Activated CD8-positive, alpha-beta T cell treated with anti-CD3 and anti-CD28 coated beads for 36 hours (primary cell): ENCODE measurements around the gene KRT86. TPM values are rescaled to one million over a fixed set of nuclear protein-coding genes. Genes with fewer than 3 reads are reported as not detected.

Source experiments
- ATAC-seq: fragments of 200-7000 bp; cut with Tn5 transposase; one replicate; pipeline ENCODE4 v1.10.0; 2021; ENCODE audit warnings: mild to moderate bottlenecking, moderate library complexity
- CTCF ChIA-PET: fragments of 350-600 bp; sonication (Branson Sonifier 250); formaldehyde crosslinking; loops from one replicate; lab custom pipeline; 2021; ENCODE audit warnings: antibody characterized with exemption; lab: Charles Lee
- POLR2A ChIA-PET: fragments of 350-600 bp; sonication (Branson Sonifier 250); formaldehyde crosslinking; loops from one replicate; lab custom pipeline; 2021; ENCODE audit warnings: antibody characterized with exemption; lab: Charles Lee
- DNase-seq: peaks from one replicate; pipeline ENCODE4 v3.0.0-alpha.2; 2020
- H3K27ac Mint-ChIP-seq: one replicate; pipeline ENCODE4 v1.8.0; 2021; ENCODE audit warnings: mild to moderate bottlenecking, mixed read lengths
- H3K27me3 Mint-ChIP-seq: one replicate; pipeline ENCODE4 v1.8.0; 2021; ENCODE audit warnings: mixed read lengths
- H3K36me3 Mint-ChIP-seq: one replicate; pipeline ENCODE4 v1.8.0; 2021; ENCODE audit warnings: low read depth, mixed read lengths
- H3K4me1 Mint-ChIP-seq: one replicate; pipeline ENCODE4 v1.8.0; 2021; ENCODE audit warnings: low read depth, mixed read lengths
- H3K4me3 Mint-ChIP-seq: one replicate; pipeline ENCODE4 v1.8.0; 2021; ENCODE audit warnings: mild to moderate bottlenecking, moderate library complexity, mixed read lengths
- H3K9me3 Mint-ChIP-seq: one replicate; pipeline ENCODE4 v1.8.0; 2021; ENCODE audit warnings: mixed read lengths
- intact Hi-C: fragments of 100-400 bp; cut with micrococcal nuclease; formaldehyde crosslinking; loops from one replicate; pipeline ENCODE4 v1.10.0; 2022
- total RNA-seq, 2 experiments: library from RNA; stranded (reverse); gene quantifications; one replicate each; pipeline ENCODE4 v1.2.3, GENCODE V29; 2021
- TF ChIP-seq, protein P1 (sequence below): fragments of 200-600 bp; IDR thresholded peaks from one replicate; pipeline ENCODE4 v1.8.0; 2022; ENCODE audit warnings: antibody characterized with exemption, mild to moderate bottlenecking

KRT86 gene
- total RNA-seq, 2 experiments from 2014 or later = not detected

DNA sequence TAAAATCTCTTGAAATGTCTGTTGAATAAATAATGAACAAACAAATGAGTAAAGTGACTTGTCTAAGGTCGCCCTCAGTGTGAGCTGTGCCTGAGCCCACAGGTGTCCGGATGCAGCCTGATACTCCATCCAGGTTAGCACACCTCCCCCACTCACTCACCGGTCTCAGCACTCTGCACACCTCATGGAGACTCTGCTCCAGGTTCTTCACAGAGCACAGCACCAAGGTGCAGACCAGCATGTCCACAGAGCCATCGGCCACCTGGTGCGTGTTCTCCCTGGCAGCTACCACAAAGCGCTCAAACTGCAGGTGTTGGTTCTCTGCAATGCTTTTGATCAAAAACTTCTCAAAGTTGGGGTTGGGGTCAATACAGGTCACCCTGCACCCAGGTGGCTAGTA lies 45.5 kb upstream of the KRT86 start:
- TF ChIP-seq, protein P1, sequence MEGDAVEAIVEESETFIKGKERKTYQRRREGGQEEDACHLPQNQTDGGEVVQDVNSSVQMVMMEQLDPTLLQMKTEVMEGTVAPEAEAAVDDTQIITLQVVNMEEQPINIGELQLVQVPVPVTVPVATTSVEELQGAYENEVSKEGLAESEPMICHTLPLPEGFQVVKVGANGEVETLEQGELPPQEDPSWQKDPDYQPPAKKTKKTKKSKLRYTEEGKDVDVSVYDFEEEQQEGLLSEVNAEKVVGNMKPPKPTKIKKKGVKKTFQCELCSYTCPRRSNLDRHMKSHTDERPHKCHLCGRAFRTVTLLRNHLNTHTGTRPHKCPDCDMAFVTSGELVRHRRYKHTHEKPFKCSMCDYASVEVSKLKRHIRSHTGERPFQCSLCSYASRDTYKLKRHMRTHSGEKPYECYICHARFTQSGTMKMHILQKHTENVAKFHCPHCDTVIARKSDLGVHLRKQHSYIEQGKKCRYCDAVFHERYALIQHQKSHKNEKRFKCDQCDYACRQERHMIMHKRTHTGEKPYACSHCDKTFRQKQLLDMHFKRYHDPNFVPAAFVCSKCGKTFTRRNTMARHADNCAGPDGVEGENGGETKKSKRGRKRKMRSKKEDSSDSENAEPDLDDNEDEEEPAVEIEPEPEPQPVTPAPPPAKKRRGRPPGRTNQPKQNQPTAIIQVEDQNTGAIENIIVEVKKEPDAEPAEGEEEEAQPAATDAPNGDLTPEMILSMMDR = no peak
- H3K27me3 Mint-ChIP-seq = peaks cover 54% of the 10 kb centered on the region
- intact Hi-C loops = no loop called here
- H3K27ac Mint-ChIP-seq = no peak overlapping the region
- CTCF ChIA-PET = interaction anchor here (0.8 kb wide), 1 partner anchor 99 kb away, joined by 3 read pairs; no protein-coding TSS in a partner anchor
- peaks cover 2% of the 10 kb centered on the region for H3K4me1 Mint-ChIP-seq
- H3K36me3 Mint-ChIP-seq = no peaks in the 10 kb centered on the region
- POLR2A ChIA-PET = no interaction called here
- ATAC-seq (no peak), DNase-seq (no peak)
- H3K9me3 Mint-ChIP-seq = no peaks in the 10 kb centered on the region
- H3K4me3 Mint-ChIP-seq = no peak overlapping the region

DNA sequence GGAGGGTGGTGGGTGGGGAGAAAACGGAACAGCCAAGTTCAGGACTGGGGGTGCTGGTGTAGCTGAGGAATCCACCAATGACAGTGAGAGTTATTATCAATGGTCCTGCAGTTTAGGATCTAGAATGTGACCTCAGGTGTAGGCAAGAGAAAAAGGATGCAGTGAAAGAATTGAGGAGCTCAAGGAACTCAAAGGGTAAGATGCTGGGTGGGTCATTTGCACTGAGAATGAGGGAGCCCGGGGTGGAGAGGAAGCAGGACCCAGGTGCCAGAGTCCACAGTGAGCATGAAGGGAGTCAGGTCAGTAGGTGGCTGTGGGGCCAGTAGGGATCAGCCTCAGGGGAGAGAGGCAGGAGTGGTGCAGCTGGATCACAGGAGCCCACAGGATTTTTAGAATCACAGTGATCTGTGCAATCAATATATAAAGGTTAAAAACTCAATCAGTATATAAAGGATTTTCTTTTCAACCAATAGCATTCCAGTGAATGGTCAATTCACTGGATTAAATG lies 44.6 kb upstream of the KRT86 start:
- Mint-ChIP-seq H3K9me3 (no peaks in the 10 kb centered on the region), H3K27me3 (peaks cover 56% of the 10 kb centered on the region), H3K36me3 (no peaks in the 10 kb centered on the region), H3K27ac (no peak overlapping the region), H3K4me3 (no peak overlapping the region), H3K4me1 (no peaks in the 10 kb centered on the region)
- intact Hi-C loops = no loop called here
- TF ChIP-seq, protein P1 = no peak
- ATAC-seq (no peak), DNase-seq (no peak)
- ChIA-PET POLR2A (no interaction called here), CTCF (no interaction called here)

DNA sequence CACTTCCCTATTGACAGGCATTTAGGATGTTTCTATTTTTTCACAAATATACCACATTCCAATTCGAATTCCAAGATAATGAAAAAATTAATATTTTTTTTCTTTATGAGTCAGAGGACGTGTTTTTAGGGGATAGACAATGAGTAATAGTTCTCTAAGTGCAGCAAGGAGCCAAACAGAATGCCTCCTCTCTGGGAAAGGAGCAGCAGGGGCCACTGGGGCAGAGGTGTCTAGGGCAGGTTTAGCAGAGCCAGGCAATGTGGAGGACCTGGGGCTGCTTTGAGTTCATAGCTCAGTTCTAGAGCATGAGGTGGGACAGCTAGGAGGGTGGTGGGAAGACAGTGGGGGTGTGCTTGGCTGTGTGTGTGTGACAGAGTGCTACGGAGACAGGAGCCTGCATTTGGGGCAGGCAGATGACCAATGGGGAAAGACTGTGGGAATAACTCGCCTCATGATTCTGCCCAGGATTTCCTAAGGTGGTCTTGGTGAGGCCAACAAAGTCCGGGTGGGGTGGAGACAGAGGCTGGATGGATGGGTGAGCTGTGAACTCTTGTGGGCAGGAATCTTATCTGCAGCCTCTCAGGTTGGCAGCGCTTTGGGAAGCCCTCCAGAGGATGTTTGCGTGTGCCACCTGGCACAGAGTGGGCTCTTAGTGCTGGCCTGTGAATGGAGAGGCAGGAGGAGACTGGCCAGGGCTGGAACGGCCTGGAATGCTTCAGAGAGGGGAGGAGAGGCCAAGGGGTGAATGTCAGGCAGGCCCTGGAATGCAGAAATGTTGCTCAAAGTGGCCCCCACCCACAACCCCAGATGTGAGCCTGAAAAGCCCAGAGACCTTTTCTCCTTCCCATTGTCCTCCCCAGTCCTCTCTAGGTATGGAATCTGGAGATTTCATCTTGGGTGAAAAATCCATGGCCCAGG lies 43.8 kb upstream of the KRT86 start:
- ChIA-PET POLR2A (no interaction called here), CTCF (no interaction called here)
- H3K27ac Mint-ChIP-seq = no peak overlapping the region
- intact Hi-C loops = no loop called here
- no peak for ATAC-seq
- TF ChIP-seq, protein P1 = no peak
- peaks cover 57% of the 10 kb centered on the region for H3K27me3 Mint-ChIP-seq
- H3K4me1 Mint-ChIP-seq = no peaks in the 10 kb centered on the region
- no peak for DNase-seq
- no peaks in the 10 kb centered on the region for H3K9me3 Mint-ChIP-seq
- no peaks in the 10 kb centered on the region for H3K36me3 Mint-ChIP-seq
- H3K4me3 Mint-ChIP-seq = no peak overlapping the region

DNA sequence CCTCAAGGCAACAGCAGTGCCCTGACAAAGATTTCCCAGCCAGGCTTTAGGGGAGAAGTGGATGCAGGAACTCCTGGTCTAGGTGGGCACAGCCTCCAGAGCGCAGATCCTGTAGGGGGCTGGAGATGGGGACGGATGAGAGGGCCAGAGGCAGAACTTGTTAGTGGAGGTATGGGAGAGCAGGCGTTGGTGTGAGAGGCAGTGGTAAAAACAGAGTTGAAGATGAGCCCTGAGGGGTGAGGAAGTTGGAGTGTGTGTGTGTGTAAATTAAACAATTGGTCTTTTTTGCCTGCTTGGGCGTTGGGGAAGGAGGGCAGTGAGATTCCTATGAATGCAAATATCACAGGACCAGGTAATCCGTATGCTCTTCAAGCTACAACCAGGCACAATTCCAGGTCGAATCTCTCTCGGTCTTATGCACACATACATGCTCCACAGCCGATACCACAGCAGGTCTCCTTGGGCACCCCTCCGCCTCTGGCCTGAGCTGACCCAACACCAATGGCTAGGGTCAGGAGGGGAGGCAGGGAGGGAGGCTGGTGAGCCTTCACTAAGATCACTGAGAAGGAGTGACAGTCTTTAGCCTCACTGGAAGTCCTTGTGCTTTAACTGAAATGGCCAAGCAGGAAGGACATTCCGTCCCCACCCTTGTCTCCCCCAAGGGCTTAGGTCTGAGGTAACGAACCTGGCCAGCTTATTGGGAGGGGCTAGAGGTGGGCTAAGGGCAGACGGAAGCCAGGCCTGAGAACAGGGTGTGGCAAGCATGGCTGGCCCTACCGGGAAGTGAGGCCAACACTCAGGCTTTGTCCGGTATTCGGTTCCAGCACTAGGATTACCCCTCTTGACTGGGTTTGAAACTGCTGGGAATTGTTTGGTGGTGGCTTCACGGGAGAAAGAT lies 42.9 kb upstream of the KRT86 start:
- Mint-ChIP-seq H3K4me1 (no peaks in the 10 kb centered on the region), H3K4me3 (no peak overlapping the region), H3K9me3 (no peaks in the 10 kb centered on the region), H3K27ac (no peak overlapping the region), H3K27me3 (peaks cover 54% of the 10 kb centered on the region), H3K36me3 (no peaks in the 10 kb centered on the region)
- intact Hi-C loops = no loop called here
- ATAC-seq = no peak
- POLR2A ChIA-PET = no interaction called here
- DNase-seq = no peak
- CTCF ChIA-PET = no interaction called here
- TF ChIP-seq, protein P1 = no peak
